K562 (cell line): ENCODE results near the gene EFNB3. TPM values are rescaled to one million over a fixed set of nuclear protein-coding genes. Genes with fewer than 3 reads are reported as not detected.
A peak's percentile ranks its signal among the peaks of the same experiment; 100 is the strongest.

Experiments used
- ESRRB ChIP-seq: fragments of 250-450 bp; sonication (Bioruptor Pico); IDR thresholded peaks from 2 replicates; pipeline ENCODE4 v1.5.0; 2020; ENCODE audit warnings: mild to moderate bottlenecking, moderate library complexity, borderline replicate concordance
- ETV6 ChIP-seq, 3 experiments: fragments of 150-350 bp in 1 of 3; sonication (generic) in 1 of 3; formaldehyde crosslinking in 1 of 3; IDR thresholded peaks; 2 replicates each; pipeline versions ENCODE4 v1.6.1 to v1.8.0; 2014 to 2022; ENCODE audit warnings: borderline replicate concordance in 2 of 3, low read depth in 2 of 3, antibody characterized with exemption in 1 of 3, low read length in 1 of 3, mild to moderate bottlenecking in 1 of 3, missing genetic modification reagents in 1 of 3
- GTF2A2 ChIP-seq: IDR thresholded peaks from 2 replicates; pipeline ENCODE4 v1.6.1; 2016; ENCODE audit warnings: mild to moderate bottlenecking, missing genetic modification characterization, missing compliant biosample characterization
- MIER1 ChIP-seq: fragments of 450-650 bp; IDR thresholded peaks from 2 replicates; pipeline ENCODE4 v1.6.1; 2016; ENCODE audit warnings: antibody characterized with exemption, mild to moderate bottlenecking, low read depth
- PPARD ChIP-seq: fragments of 250-450 bp; sonication (Bioruptor Pico); IDR thresholded peaks from 2 replicates; pipeline ENCODE4 v1.8.0; 2022; ENCODE audit warnings: inconsistent platforms, mild to moderate bottlenecking, moderate library complexity
- RFX1 ChIP-seq: fragments of 450-650 bp; IDR thresholded peaks from 2 replicates; pipeline ENCODE4 v1.6.1; 2016; ENCODE audit warnings: mild to moderate bottlenecking, moderate library complexity
- SREBF2 ChIP-seq: sonication (generic); formaldehyde crosslinking; IDR thresholded peaks from 2 replicates; pipeline ENCODE4 v1.4.0; 2020; ENCODE audit warnings: mild to moderate bottlenecking, missing genetic modification reagents
- TAF9B ChIP-seq: fragments of 450-650 bp; IDR thresholded peaks from 2 replicates; pipeline ENCODE4 v1.6.1; 2018; ENCODE audit warnings: mild to moderate bottlenecking; ENCODE audit not compliant: partially characterized antibody
- U2AF2 ChIP-seq: fragments of 200-400 bp; formaldehyde crosslinking; optimal IDR thresholded peaks from 2 replicates; pipeline ENCODE3; 2017; ENCODE audit warnings: low read depth, mild to moderate bottlenecking, low read length
- polyA plus RNA-seq, 8 experiments: library from polyadenylated mRNA; depleted of rRNA in 4 of 8; stranded (reverse) in 5 of 8; unstranded in 3 of 8; fragments of >200 nt; fragmentation: Nextera tagmentation in 2 of 8; fragmentation: Illumina TruSeq in 1 of 8; extraction: Ambion mirVana in 2 of 8; extraction: Trizol in 1 of 8; gene quantifications; 2 replicates each; pipeline versions ENCODE4 v1.2.1 to v1.2.3, GENCODE V29; 2011 to 2014; ENCODE audit warnings: inconsistent platforms in 1 of 8, missing spikeins in 1 of 8
- total RNA-seq, 7 experiments: library from RNA; depleted of rRNA in 6 of 7; stranded (reverse); fragments of >200 nt in 6 of 7; fragmentation: Illumina TruSeq in 2 of 7; extraction: Trizol in 2 of 7; gene quantifications; 2 replicates each; pipeline versions ENCODE4 v1.2.1 to v1.2.3, GENCODE V29; 2011 to 2021; ENCODE audit warnings: low replicate concordance in 1 of 7
- TF ChIP-seq, protein P1 (sequence below): fragments of 200-400 bp; formaldehyde crosslinking; IDR thresholded peaks from 2 replicates; pipeline ENCODE4 v1.6.1; 2017; ENCODE audit warnings: mild to moderate bottlenecking, low read depth, low read length, moderate library complexity
- TF ChIP-seq, protein P2 (sequence below): fragments of 450-650 bp; IDR thresholded peaks from 2 replicates; pipeline ENCODE4 v1.7.0; 2016; ENCODE audit warnings: borderline replicate concordance
- TF ChIP-seq, protein P3 (sequence below): fragments of 450-650 bp; IDR thresholded peaks from 2 replicates; pipeline ENCODE4 v1.6.1; 2018; ENCODE audit not compliant: partially characterized antibody
- TF ChIP-seq, protein P4 (sequence below): fragments of 450-650 bp; IDR thresholded peaks from 2 replicates; pipeline ENCODE4 v1.6.1; 2014; ENCODE audit warnings: low read depth, mild to moderate bottlenecking, moderate library complexity, borderline replicate concordance
- TF ChIP-seq, protein P5 (sequence below): fragments of 450-650 bp; IDR thresholded peaks from 2 replicates; pipeline ENCODE4 v1.6.1; 2016; ENCODE audit warnings: borderline replicate concordance

EFNB3 gene
- total and polyA plus RNA-seq, 9 of the 15 experiments (the other 6 are each of a cell fraction or from before 2014, with no cell fraction given): not detected

DNA sequence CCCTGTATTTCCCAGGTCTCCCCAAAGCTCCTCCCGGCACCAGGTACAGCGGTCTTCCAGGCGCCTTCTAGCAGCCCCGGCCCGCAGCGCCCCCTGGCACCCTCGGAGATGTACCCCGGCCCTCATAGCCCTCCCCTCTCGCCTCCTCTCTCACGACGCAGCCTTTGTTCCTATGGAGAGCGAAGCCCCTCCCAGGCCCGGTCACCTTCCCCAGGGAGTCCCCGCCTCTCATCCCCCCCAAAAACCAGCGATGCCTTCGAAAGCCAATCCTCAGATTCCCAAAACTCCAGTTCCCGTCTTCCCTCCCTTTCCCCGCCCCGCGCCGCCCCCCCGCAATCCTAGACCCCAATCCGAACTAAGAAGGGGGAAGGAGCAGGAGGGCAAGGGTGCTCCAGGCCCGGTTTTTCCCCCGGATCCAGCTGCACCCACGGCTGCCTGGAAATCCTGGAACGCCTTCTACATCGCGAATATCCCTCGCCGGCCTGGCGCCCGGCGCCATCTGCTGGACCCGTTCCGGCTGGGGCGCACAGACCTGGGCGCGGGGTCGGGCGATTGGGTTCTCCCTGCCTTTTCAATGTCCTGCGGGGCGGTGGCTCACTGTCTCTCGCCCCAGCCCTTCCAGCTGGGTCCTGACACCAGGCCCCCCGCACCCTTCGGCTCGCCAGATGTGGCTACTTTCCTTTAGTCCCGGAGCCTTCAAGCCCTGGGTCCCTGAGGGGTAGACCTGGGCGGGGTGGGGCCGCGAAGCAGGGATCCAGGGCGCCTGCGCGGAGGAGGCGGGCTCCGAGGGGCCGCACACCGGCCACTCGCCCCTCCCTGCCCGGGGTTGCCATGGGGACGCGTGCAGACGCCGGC lies 12.1 kb downstream of the EFNB3 start, which contains the start of gene DNAH2 (continued):
- TF ChIP-seq, protein P1, sequence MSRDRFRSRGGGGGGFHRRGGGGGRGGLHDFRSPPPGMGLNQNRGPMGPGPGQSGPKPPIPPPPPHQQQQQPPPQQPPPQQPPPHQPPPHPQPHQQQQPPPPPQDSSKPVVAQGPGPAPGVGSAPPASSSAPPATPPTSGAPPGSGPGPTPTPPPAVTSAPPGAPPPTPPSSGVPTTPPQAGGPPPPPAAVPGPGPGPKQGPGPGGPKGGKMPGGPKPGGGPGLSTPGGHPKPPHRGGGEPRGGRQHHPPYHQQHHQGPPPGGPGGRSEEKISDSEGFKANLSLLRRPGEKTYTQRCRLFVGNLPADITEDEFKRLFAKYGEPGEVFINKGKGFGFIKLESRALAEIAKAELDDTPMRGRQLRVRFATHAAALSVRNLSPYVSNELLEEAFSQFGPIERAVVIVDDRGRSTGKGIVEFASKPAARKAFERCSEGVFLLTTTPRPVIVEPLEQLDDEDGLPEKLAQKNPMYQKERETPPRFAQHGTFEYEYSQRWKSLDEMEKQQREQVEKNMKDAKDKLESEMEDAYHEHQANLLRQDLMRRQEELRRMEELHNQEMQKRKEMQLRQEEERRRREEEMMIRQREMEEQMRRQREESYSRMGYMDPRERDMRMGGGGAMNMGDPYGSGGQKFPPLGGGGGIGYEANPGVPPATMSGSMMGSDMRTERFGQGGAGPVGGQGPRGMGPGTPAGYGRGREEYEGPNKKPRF: no peak
- TF ChIP-seq, protein P2, sequence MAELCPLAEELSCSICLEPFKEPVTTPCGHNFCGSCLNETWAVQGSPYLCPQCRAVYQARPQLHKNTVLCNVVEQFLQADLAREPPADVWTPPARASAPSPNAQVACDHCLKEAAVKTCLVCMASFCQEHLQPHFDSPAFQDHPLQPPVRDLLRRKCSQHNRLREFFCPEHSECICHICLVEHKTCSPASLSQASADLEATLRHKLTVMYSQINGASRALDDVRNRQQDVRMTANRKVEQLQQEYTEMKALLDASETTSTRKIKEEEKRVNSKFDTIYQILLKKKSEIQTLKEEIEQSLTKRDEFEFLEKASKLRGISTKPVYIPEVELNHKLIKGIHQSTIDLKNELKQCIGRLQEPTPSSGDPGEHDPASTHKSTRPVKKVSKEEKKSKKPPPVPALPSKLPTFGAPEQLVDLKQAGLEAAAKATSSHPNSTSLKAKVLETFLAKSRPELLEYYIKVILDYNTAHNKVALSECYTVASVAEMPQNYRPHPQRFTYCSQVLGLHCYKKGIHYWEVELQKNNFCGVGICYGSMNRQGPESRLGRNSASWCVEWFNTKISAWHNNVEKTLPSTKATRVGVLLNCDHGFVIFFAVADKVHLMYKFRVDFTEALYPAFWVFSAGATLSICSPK: no peak
- no peak for TF ChIP-seq TAF9B
- TF ChIP-seq ESRRB (CRISPR knock-in tag): no peak
- TF ChIP-seq RFX1: peak; percentile 92
- no peak for TF ChIP-seq PPARD
- no peak for TF ChIP-seq U2AF2
- TF ChIP-seq, protein P3, sequence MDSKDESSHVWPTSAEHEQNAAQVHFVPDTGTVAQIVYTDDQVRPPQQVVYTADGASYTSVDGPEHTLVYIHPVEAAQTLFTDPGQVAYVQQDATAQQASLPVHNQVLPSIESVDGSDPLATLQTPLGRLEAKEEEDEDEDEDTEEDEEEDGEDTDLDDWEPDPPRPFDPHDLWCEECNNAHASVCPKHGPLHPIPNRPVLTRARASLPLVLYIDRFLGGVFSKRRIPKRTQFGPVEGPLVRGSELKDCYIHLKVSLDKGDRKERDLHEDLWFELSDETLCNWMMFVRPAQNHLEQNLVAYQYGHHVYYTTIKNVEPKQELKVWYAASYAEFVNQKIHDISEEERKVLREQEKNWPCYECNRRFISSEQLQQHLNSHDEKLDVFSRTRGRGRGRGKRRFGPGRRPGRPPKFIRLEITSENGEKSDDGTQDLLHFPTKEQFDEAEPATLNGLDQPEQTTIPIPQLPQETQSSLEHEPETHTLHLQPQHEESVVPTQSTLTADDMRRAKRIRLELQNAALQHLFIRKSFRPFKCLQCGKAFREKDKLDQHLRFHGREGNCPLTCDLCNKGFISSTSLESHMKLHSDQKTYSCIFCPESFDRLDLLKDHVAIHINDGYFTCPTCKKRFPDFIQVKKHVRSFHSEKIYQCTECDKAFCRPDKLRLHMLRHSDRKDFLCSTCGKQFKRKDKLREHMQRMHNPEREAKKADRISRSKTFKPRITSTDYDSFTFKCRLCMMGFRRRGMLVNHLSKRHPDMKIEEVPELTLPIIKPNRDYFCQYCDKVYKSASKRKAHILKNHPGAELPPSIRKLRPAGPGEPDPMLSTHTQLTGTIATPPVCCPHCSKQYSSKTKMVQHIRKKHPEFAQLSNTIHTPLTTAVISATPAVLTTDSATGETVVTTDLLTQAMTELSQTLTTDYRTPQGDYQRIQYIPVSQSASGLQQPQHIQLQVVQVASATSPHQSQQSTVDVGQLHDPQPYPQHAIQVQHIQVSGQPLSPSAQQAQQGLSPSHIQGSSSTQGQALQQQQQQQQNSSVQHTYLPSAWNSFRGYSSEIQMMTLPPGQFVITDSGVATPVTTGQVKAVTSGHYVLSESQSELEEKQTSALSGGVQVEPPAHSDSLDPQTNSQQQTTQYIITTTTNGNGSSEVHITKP: no peak
- no peak for TF ChIP-seq GTF2A2 (tag)
- TF ChIP-seq, protein P4, sequence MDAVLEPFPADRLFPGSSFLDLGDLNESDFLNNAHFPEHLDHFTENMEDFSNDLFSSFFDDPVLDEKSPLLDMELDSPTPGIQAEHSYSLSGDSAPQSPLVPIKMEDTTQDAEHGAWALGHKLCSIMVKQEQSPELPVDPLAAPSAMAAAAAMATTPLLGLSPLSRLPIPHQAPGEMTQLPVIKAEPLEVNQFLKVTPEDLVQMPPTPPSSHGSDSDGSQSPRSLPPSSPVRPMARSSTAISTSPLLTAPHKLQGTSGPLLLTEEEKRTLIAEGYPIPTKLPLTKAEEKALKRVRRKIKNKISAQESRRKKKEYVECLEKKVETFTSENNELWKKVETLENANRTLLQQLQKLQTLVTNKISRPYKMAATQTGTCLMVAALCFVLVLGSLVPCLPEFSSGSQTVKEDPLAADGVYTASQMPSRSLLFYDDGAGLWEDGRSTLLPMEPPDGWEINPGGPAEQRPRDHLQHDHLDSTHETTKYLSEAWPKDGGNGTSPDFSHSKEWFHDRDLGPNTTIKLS: no peak
- TF ChIP-seq MIER1: no peak
- TF ChIP-seq ETV6 (IDR thresholded peaks at IDR 0.05; ENCODE audit: borderline replicate concordance in 1 of 2, low read depth in 2 of 2, low read length in 1 of 2): no peak
- no peak for TF ChIP-seq ETV6 (CRISPR knock-in tag; IDR thresholded peaks at IDR 0.05; ENCODE audit: borderline replicate concordance)
- TF ChIP-seq SREBF2 (CRISPR knock-in tag): no peak
- TF ChIP-seq, protein P5, sequence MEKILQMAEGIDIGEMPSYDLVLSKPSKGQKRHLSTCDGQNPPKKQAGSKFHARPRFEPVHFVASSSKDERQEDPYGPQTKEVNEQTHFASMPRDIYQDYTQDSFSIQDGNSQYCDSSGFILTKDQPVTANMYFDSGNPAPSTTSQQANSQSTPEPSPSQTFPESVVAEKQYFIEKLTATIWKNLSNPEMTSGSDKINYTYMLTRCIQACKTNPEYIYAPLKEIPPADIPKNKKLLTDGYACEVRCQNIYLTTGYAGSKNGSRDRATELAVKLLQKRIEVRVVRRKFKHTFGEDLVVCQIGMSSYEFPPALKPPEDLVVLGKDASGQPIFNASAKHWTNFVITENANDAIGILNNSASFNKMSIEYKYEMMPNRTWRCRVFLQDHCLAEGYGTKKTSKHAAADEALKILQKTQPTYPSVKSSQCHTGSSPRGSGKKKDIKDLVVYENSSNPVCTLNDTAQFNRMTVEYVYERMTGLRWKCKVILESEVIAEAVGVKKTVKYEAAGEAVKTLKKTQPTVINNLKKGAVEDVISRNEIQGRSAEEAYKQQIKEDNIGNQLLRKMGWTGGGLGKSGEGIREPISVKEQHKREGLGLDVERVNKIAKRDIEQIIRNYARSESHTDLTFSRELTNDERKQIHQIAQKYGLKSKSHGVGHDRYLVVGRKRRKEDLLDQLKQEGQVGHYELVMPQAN: no peak
